Measurements from ENCODE around the gene FRMPD2. TPM values are rescaled to one million over a fixed set of nuclear protein-coding genes. Genes with fewer than 3 reads are reported as not detected.

Gene FRMPD2
- total RNA-seq, 1 experiment from 2014 or later: 0.30 TPM

GRCh38 chr10:48211777-48212176 lies 62.7 kb downstream of the FRMPD2 start:
- no peak overlapping the region for H3K4me3 ChIP-seq (replicated peaks in 1 of 2; ENCODE audit: low read depth in 1 of 2, low read length in 2 of 2)
- no peaks in the 10 kb centered on the region for H3K79me2 ChIP-seq (ENCODE audit: insufficient read depth, low read length)
- no TSS peak for BruUV-seq (replicated peaks)
- no peaks in the 10 kb centered on the region for H3K9me2 ChIP-seq (ENCODE audit: insufficient read depth)
- H3K9ac ChIP-seq (ENCODE audit: low read length): no peak overlapping the region
- CTCF ChIA-PET: no interaction called here
- RAD21 ChIA-PET (ENCODE audit: low non-redundant PET in 1 of 2, low total read pairs in 2 of 2, uncharacterized antibody in 2 of 2, unreplicated experiment in 2 of 2): no interaction called here
- DNase-seq (ENCODE audit: low read depth, low spot score) (no peak), ATAC-seq (no peak)
- intact Hi-C loops (cut with micrococcal nuclease): no loop called here
- TF ChIP-seq REST (IDR thresholded peaks at IDR 0.05; ENCODE audit: low read depth) (no peak), EZH2phosphoT487 (IDR thresholded peaks at IDR 0.05; ENCODE audit: borderline replicate concordance) (no peak), RAD21 (IDR thresholded peaks at IDR 0.05; ENCODE audit: low read depth) (no peak), MAX (IDR thresholded peaks at IDR 0.05) (no peak), EZH2 (IDR thresholded peaks at IDR 0.05) (no peak), JUND (IDR thresholded peaks at IDR 0.05) (no peak), ELF1 (IDR thresholded peaks at IDR 0.05; ENCODE audit: borderline replicate concordance, low read depth) (no peak), SP1 (IDR thresholded peaks at IDR 0.05; ENCODE audit: low read depth) (no peak), CTCF (IDR thresholded peaks at IDR 0.05 in 2 of 3, conservative IDR thresholded peaks at IDR 0.05 in 1 of 3; ENCODE audit: borderline replicate concordance in 1 of 3, insufficient read depth in 1 of 3, low read depth in 2 of 3, low read length in 2 of 3) (no peak), TCF7L2 (IDR thresholded peaks at IDR 0.05; ENCODE audit: borderline replicate concordance, extremely low read depth, insufficient read depth, insufficient read length) (no peak), YY1 (IDR thresholded peaks at IDR 0.05; ENCODE audit: extremely low read depth, insufficient replicate concordance, low read depth, low read length) (no peak), ZFX (IDR thresholded peaks at IDR 0.05) (no peak), CBX3 (IDR thresholded peaks at IDR 0.05; ENCODE audit: low read depth) (no peak), CEBPB (IDR thresholded peaks at IDR 0.05; ENCODE audit: low read depth) (no peak), SRF (IDR thresholded peaks at IDR 0.05; ENCODE audit: low read depth) (no peak), ATF3 (IDR thresholded peaks at IDR 0.05) (no peak), ZNF274 (IDR thresholded peaks at IDR 0.05; ENCODE audit: low read depth, low read length) (no peak), EGR1 (IDR thresholded peaks at IDR 0.05; ENCODE audit: low read depth) (no peak), POLR2AphosphoS5 (IDR thresholded peaks at IDR 0.05; ENCODE audit: low read depth, low read length) (no peak), POLR2A (IDR thresholded peaks at IDR 0.05; ENCODE audit: borderline replicate concordance, extremely low read depth, insufficient read depth, insufficient read length) (no peak)
- H2AFZ ChIP-seq (ENCODE audit: low read depth, low read length, poor library complexity, severe bottlenecking): no peak overlapping the region
- POLR2A ChIA-PET: no interaction called here
- H3K27ac ChIP-seq (ENCODE audit: low read depth, low read length): no peak overlapping the region
- H4K20me1 ChIP-seq (ENCODE audit: insufficient read depth): no peaks in the 10 kb centered on the region
- no peaks in the 10 kb centered on the region for H3K9me3 ChIP-seq (ENCODE audit: control insufficient read depth in 1 of 2, insufficient read depth in 1 of 2, low read depth in 1 of 2, low read length in 2 of 2)
- no peaks in the 10 kb centered on the region for H3K36me3 ChIP-seq (ENCODE audit: control insufficient read depth in 1 of 2, insufficient read depth in 2 of 2, low read length in 2 of 2)
- no peak overlapping the region for H3K4me2 ChIP-seq (ENCODE audit: low read length)
- no peaks in the 10 kb centered on the region for H3K27me3 ChIP-seq (ENCODE audit: insufficient read depth, low read length)
- H3K4me1 ChIP-seq (ENCODE audit: control insufficient read depth in 1 of 2, insufficient read depth in 2 of 2, low read length in 2 of 2): no peaks in the 10 kb centered on the region
